ENCODE results near the gene GJB4. TPM values are rescaled to one million over a fixed set of nuclear protein-coding genes. Genes with fewer than 3 reads are reported as not detected.

Gene GJB4
- total and polyA plus RNA-seq, 2 donors (not counting 1 experiment from before 2014, with no cell fraction given) = not detected

- Histone ChIP-seq H3K36me3 (replicated peaks in 1 of 2; ENCODE audit: control extremely low read depth in 1 of 2, control insufficient read depth in 1 of 2, extremely low read depth in 1 of 2, insufficient read depth in 2 of 2, low read length in 1 of 2) (no peaks in the 10 kb centered on the region), H3K9me3 (ENCODE audit: control extremely low read depth in 1 of 3, control insufficient read depth in 2 of 3, insufficient read depth in 1 of 3, low read length in 2 of 3) (no peaks in the 10 kb centered on the region), H2AFZ (ENCODE audit: insufficient read depth, low read depth, low read length, poor library complexity, severe bottlenecking) (no peak overlapping the region), H3K27me3 (replicated peaks in 1 of 4; ENCODE audit: control extremely low read depth in 1 of 4, control insufficient read depth in 3 of 4, insufficient read depth in 4 of 4, low read length in 3 of 4) (peaks cover 0 to 4% (median 2%) of the 10 kb centered on the region in 4 experiments), H3K79me2 (ENCODE audit: control insufficient read depth, insufficient read depth, low read length) (no peaks in the 10 kb centered on the region), H3K9ac (ENCODE audit: low read length) (no peak overlapping the region), H3K27ac (ENCODE audit: low read length in 2 of 2) (no peak overlapping the region), H3K4me2 (replicated peaks; ENCODE audit: low read depth, low read length, poor library complexity, severe bottlenecking) (no peak overlapping the region), H4K20me1 (ENCODE audit: control insufficient read depth, insufficient read depth, low read length, poor library complexity, severe bottlenecking) (no peaks in the 10 kb centered on the region), H3K4me3 (ENCODE audit: control extremely low read depth in 1 of 5, extremely low read depth in 1 of 5, insufficient read depth in 1 of 5, low read depth in 2 of 5, low read length in 4 of 5) (no peak overlapping the region), H3K4me1 (ENCODE audit: control insufficient read depth in 2 of 2, insufficient read depth in 2 of 2, low read length in 2 of 2) (no peaks in the 10 kb centered on the region)
- ChIA-PET POLR2A (no interaction called here), CTCF (interaction anchor here (1.5 to 1.6 kb wide), 2 partner anchors 8 to 1117 kb away, joined by 4 to 5 read pairs; no protein-coding TSS in a partner anchor)
- Mint-ChIP-seq H3K4me3 (no peak overlapping the region), H3K4me1 (no peaks in the 10 kb centered on the region), H3K27ac (no peak overlapping the region), H3K9me3 (ENCODE audit: insufficient read depth) (no peaks in the 10 kb centered on the region), H3K27me3 (peaks cover 6% of the 10 kb centered on the region)
- TF ChIP-seq CTCF (IDR thresholded peaks at IDR 0.05) (no peak), EZH2 (IDR thresholded peaks at IDR 0.05; ENCODE audit: borderline replicate concordance, insufficient read depth, low read depth, low read length, poor library complexity, severe bottlenecking) (no peak)
- 90% methylated on average over 5 of the region's 5 CpGs for WGBS (ENCODE audit: insufficient coverage)
- DNase-seq = no peak
- no peak for ATAC-seq (ENCODE audit: low read depth)
- intact Hi-C loops (cut with micrococcal nuclease) = no loop called here
These were observed 8.9 kb upstream of the GJB4 start for GRCh38 chr1:34750610-34751009.

GRCh38 chr1:34753163-34753562, 6.4 kb upstream of the GJB4 start:
- DNase-seq (no peak), ATAC-seq (ENCODE audit: low read depth) (no peak)
- POLR2A ChIA-PET = no interaction called here
- Histone ChIP-seq H2AFZ (ENCODE audit: insufficient read depth, low read depth, low read length, poor library complexity, severe bottlenecking) (no peak overlapping the region), H3K4me3 (ENCODE audit: control extremely low read depth in 1 of 5, extremely low read depth in 1 of 5, insufficient read depth in 1 of 5, low read depth in 2 of 5, low read length in 4 of 5) (no peak overlapping the region), H3K27ac (ENCODE audit: low read length in 2 of 2) (no peak overlapping the region), H3K9me3 (ENCODE audit: control extremely low read depth in 1 of 3, control insufficient read depth in 2 of 3, insufficient read depth in 1 of 3, low read length in 2 of 3) (no peaks in the 10 kb centered on the region), H3K36me3 (replicated peaks in 1 of 2; ENCODE audit: control extremely low read depth in 1 of 2, control insufficient read depth in 1 of 2, extremely low read depth in 1 of 2, insufficient read depth in 2 of 2, low read length in 1 of 2) (no peaks in the 10 kb centered on the region), H4K20me1 (ENCODE audit: control insufficient read depth, insufficient read depth, low read length, poor library complexity, severe bottlenecking) (no peaks in the 10 kb centered on the region), H3K4me2 (replicated peaks; ENCODE audit: low read depth, low read length, poor library complexity, severe bottlenecking) (no peak overlapping the region), H3K79me2 (ENCODE audit: control insufficient read depth, insufficient read depth, low read length) (no peaks in the 10 kb centered on the region), H3K4me1 (ENCODE audit: control insufficient read depth in 2 of 2, insufficient read depth in 2 of 2, low read length in 2 of 2) (no peaks in the 10 kb centered on the region), H3K27me3 (replicated peaks in 1 of 4; ENCODE audit: control extremely low read depth in 1 of 4, control insufficient read depth in 3 of 4, insufficient read depth in 4 of 4, low read length in 3 of 4) (peaks cover 0 to 3% (median 0%) of the 10 kb centered on the region in 4 experiments), H3K9ac (ENCODE audit: low read length) (no peak overlapping the region)
- Mint-ChIP-seq H3K27me3 (peaks cover 15% of the 10 kb centered on the region), H3K4me1 (no peaks in the 10 kb centered on the region), H3K27ac (no peak overlapping the region), H3K9me3 (ENCODE audit: insufficient read depth) (no peaks in the 10 kb centered on the region), H3K4me3 (no peak overlapping the region)
- CTCF ChIA-PET = interaction anchor here (1.5 kb wide), 1 partner anchor 9 kb away, joined by 5 read pairs; no protein-coding TSS in a partner anchor
- WGBS (ENCODE audit: insufficient coverage) = 95% methylated on average over 2 of the region's 3 CpGs
- intact Hi-C loops (cut with micrococcal nuclease) = no loop called here
- TF ChIP-seq CTCF (IDR thresholded peaks at IDR 0.05) (no peak), EZH2 (IDR thresholded peaks at IDR 0.05; ENCODE audit: borderline replicate concordance, insufficient read depth, low read depth, low read length, poor library complexity, severe bottlenecking) (no peak)

All from B cell (primary cell).